Lower leg skin (tissue), 3 donors: ENCODE measurements around the gene ARHGAP27.

Source experiments
- CTCF ChIP-seq, 3 donors: fragments of 450-650 bp; IDR thresholded peaks; one replicate each; pipeline ENCODE4 v1.5.1; 2016; ENCODE audit warnings: antibody characterized with exemption in 3 of 3, mild to moderate bottlenecking in 3 of 3, moderate library complexity in 2 of 3
- POLR2A ChIP-seq, 2 donors: fragments of 450-650 bp; IDR thresholded peaks; one replicate each; pipeline ENCODE4 v1.6.1; 2016 to 2017; ENCODE audit warnings: antibody characterized with exemption in 2 of 2, mild to moderate bottlenecking in 1 of 2, moderate library complexity in 1 of 2

GRCh38 chr17:45353043-45353442 lies 79.6 kb downstream of the ARHGAP27 start:
- no peak for TF ChIP-seq POLR2A (IDR thresholded peaks at IDR 0.05)
- TF ChIP-seq CTCF (IDR thresholded peaks at IDR 0.05), result no peak
